GM19455 (cell line): ENCODE results near the gene SOHLH1.

ENCODE experiments used
- ATAC-seq: cut with Tn5 transposase; IDR thresholded peaks from one replicate; pipeline ENCODE4 v1.9.1; 2021; ENCODE audit not compliant: unreplicated experiment

The SOHLH1 gene, protein sequence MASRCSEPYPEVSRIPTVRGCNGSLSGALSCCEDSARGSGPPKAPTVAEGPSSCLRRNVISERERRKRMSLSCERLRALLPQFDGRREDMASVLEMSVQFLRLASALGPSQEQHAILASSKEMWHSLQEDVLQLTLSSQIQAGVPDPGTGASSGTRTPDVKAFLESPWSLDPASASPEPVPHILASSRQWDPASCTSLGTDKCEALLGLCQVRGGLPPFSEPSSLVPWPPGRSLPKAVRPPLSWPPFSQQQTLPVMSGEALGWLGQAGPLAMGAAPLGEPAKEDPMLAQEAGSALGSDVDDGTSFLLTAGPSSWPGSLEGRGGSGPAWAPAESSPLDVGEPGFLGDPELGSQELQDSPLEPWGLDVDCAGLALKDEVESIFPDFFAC

DNA sequence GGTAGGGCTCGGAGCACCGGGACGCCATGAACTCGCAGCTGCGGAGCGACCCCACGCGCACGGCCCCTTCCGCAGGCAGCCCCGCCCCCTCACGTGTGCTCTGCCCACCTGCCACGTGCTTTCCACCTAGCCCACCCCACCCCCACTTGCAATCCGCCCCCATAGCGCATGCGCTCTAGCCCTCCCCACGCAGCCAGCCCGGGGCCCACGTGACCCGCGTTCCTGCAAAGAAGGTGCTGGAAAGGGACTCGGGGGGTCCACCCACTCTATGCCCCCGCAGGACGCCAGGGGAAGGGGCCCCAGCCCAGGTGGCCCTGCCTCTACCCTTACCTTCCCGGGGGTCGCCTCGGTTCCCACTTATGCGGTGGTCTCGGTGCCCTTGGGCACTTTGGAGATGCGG, at the start of gene SOHLH1:
Gene SOHLH1, minus strand, starts transcription at position 42 of the 400 bp plus-strand sequence. Its CDS starts 14 bp downstream, at position 28.
- no peak for ATAC-seq

- ATAC-seq, result no peak
These were observed 49.4 kb upstream of the SOHLH1 start for GRCh38 chr9:135748676-135749075.

DNA sequence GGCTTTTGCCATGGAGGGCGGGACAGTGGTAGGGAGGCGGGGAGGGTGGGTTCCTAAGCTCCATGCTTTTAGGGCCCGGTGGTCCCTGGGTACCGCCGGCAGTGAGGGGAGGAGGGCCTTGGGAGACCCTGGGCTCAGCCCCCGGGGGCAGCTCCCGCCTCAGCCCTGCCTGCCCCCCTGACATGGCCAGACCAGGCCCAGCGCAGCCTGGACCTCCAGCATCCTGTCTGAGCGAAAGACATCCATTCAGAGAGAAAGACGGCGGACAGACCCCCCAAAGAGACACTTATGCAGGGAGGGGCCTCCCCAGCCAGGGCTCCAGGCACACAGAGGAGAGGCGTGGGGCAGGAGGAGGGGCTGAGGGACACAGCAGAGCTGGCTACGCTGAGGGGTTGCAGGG, 48.0 kb upstream of the SOHLH1 start:
- ATAC-seq, result no peak

DNA sequence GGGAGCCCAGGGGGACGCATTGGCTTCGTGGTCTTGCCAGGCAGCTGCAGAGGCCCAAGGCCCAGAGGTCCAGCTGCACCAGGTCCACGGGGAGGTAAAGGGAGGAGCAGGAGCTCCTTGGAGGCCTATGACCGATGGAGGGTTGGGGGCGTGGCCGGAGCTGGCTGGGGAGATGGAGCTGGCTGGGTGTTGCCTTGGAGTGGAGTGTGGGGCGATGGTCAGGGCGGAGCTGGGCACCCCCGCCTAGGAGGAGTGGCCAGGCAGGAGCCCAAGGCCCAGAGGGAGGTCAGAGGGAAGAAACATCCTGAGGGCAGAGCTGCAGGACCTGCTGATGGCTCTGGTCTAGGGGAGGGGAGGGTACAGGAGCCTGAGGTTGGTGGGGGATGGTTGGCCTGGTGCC, 47.3 kb upstream of the SOHLH1 start:
- no peak for ATAC-seq

DNA sequence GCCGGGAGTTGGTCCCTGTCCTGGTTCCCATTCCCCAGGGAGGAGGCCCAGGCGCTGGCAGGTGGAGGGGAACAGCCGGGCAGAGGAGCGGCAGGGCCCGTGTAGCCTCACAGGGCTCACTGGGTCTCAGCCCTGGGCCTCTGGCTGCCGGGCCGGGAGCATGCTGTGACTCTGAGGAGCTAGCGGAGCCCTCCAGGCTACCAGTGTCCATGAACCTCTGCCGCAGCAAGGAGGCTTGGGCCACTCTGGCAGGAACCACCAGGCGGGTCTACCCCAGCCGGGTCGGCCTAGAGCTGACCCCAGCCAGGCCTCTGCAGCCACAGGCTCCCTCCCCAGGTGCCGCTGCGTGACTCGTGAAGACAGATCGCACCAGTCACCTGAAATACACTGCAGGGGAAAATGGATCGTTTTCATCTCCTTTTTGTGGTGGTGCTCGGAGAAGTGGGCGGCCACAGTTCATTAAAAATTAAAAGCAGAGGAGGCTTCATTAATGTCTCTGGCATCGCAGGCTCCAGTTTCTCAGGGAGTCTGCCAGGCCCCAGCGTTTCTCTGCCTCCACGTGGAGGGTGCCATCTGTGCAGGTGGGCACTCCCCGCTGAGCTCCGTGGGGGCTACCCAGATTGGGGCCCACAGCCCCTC, 46.5 kb upstream of the SOHLH1 start:
- ATAC-seq, result no peak

- ATAC-seq, result no peak
These were observed 45.9 kb upstream of the SOHLH1 start for GRCh38 chr9:135745189-135745588.

DNA sequence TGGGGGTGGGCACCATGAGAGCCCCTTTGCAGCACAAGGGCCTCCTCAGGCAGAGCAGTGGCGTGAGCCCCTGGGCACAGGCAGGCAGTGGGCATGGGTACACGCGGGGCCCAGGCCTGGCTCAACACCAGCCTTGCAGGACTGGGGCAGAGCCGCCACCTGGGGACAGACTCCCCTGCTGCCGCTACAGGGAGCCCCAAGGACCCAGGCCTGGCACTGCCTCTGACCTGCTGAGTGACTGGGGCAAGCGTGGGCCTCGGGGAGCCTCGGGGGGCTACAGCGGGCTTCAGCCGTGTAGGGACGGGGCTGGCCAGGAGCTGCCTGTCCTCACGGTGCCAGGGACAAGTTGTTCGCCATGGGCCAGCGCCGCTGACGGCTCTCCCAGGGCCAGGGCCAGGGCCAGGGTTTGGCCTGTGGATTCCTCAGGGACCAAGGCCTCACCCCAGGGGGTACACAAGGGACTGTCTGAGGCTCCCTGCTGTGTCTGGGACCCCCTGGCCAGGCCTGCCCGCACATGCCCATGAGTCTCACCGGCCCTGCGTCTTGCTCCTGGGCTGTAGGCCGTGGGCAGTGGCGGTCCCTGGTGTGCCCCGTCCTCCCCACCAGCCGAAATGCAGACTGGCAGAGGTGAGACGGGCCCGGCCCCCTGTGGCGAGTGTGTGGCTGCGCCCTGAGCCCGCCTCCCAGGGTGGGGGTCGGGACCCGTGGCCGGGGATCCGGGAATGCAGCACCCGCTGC, 45.2 kb upstream of the SOHLH1 start:
- no peak for ATAC-seq

- no peak for ATAC-seq
These were observed 44.5 kb upstream of the SOHLH1 start for GRCh38 chr9:135743546-135744332.

DNA sequence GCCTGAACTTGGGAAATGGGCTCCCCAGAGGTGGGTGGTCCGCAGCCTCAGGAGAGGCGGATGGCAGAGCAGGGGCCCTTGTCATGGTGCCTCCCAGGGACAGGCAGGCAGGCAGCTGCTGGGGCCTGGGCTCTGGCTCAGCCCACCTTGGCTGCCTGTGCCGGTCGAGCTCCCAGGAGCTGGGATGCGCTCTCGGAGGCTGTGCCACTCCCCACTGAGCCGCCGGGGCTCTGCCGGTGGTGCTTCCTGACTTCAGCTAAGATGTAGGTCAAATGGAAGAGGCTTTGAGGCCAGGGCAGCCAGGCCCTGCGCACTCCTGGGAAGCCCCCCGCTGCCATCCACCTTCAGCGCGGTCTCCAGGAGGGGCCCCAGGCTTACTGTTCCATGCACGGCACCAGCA, 43.7 kb upstream of the SOHLH1 start:
- no peak for ATAC-seq

- ATAC-seq, result no peak
These were observed 42.3 kb upstream of the SOHLH1 start for GRCh38 chr9:135741276-135742219.

GRCh38 chr9:135739271-135740220, 40.3 kb upstream of the SOHLH1 start:
- no peak for ATAC-seq

GRCh38 chr9:135737840-135738521, 38.7 kb upstream of the SOHLH1 start:
- no peak for ATAC-seq

DNA sequence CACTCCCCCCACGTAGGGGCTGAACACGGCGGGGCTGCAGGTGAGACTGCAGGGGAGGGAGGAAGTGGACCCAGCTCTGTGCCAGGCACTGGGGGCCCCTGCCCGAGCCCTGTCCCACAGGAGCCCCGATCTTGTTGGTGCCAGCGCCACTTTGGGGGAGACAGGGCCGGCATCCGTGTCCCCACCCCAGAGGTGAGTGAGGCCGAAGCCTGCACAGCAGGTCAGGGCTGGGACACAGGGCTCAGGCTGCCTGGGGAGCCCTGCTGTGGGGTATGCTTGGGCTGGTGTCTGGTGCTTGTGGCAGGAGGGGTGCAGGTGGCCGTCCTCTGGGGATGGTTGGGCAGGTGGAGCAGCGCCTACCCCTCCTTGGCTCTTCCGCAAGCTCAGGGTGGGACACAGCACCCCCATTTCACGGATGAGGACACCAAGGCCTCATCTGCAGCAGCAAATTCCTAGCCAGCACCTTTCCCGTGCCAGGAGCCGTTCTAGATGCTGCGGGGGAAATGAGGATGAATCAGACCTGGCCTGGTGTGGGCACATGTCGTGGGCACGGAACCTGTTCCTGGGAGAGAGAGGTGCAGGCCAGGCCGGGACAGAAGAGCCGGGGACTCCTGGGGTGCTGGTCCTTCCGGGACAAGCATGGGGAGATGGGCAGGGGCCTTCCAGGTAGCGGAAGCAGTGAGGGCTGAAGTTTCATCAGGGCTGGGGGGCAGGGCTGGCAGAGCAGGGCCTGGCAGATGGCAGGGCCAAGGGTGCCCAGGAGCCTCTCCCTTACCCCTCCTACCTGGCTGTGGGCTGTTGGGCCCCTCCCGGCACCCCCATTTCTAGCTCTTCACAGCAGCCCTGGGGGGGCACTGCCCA, 37.9 kb upstream of the SOHLH1 start:
- no peak for ATAC-seq

DNA sequence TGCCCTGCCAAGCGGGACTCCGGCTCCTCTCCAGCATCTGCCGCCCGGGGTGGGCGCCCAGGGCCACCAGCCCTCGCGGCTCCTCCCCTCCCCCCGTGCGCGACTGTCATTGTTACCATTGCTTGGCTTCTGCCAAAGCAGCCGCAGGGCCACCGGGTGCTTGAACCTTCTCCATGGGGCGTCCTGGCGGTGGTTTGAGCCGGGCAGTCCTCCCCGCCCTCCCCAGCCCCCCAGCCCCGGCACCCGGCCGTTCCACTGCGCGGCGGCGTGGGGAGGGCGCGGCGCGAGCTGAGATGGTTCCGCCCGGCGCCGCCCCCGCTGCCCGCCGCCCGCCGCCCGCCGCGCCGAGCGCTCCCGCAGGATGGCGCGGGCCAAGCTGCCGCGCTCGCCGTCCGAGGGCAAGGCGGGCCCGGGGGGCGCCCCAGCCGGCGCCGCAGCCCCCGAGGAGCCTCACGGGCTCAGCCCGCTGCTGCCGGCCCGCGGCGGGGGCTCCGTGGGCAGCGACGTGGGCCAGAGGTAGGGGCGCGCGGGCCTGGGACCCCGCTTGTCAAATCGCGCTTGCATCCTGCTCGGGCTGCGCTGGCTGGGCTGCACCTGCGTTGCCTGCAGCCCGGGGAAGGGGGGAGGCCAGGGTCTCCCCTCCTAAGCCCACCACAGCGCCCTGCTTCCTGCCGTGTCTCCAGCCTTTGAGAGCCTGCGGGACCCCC, 37.1 kb upstream of the SOHLH1 start:
- ATAC-seq, result no peak

- no peak for ATAC-seq
These were observed 35.4 kb upstream of the SOHLH1 start for GRCh38 chr9:135734616-135735144.

DNA sequence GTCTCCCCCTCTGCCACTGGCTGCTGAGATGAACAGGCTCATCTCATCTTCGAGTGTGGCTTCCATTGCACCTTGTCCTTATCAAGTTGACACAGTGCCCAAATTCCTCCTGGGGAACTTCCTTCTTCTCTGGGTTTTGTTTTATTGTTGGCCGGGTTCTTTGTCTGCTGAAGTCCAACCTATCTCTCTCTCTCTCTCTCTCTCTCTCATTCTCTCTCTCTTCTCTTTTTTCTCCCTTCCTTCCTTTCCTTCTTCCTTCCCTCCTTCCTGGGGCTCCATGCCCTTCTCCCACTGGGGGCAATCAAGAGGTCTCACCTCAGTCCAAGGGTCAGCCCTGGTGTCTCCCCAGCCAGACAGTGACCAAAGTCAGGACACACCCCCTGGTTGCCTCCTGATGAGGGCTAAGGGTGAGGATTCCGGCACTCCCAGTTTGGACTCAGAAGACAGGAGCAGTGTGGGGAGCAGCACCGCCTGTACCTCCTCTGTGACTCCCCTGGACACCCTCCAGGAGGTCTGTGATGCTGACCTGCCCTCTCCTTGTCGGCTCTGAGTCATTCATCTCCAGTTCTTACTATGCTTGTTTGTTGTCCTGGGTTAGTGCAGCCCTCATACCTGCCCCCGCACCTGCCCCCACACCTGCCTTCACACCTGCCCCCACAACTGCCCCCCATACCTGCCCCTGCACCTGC, 33.4 kb upstream of the SOHLH1 start:
- ATAC-seq, result no peak
